CD4-positive, alpha-beta T cell treated with Interleukin-6 at 100 ng/mL for 8 hours (primary cell): ENCODE data around the gene ACTR10.

ENCODE experiments used
- DNase-seq: peaks from one replicate; pipeline ENCODE4 v3.0.0-alpha.2; 2020; ENCODE audit warnings: mixed read lengths, low spot score

ACTR10 gene

DNA sequence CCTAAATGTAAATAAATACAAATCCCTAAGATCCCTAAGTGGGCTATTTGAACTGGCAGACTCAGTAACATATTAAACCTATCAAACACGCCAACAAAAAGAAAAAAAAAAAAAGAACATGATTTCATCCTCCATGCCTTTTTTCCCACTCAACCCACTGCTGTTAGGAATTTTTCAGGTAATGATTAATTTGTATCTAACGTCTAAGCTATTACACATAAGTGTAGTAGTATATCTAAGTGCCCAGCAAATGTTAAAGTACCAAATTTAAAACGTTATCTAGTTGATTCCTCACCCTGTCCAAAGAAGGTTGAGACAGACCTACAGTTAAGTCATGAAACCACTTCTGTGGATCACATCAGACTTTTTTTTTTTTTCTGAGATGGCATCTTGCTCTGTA, 82.0 kb downstream of the ACTR10 start:
- DNase-seq, result no peak

DNA sequence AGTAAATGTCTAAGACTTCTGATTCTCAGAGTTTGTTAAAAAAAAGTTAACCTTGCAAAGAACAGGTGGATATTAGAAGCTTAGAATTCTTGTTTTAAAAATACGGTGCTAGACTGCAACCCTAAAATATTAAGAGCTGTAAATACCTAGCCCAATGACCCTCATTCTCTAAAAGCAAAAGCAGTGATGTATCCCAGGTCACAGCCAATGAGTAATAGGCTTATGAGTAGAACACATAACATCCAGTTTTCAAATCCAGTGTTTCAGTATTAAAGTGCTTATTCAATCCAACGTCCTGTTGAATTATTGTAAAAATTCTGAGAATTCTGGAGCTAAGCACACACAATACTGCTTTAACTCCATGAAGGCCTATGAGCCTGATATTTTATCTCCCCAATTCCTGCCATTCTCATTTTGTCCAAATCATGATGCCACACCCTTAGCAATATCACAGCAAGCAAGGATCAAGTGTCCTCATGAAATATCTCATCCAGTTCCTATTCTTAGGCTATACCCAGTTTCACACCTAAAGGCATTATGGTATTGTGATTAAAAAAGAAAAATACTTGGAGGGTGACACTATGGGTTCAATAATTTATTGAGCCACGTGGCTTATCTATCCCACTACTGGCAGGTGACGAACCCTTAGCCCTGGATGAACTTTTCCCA, 83.1 kb downstream of the ACTR10 start:
- no peak for DNase-seq

DNA sequence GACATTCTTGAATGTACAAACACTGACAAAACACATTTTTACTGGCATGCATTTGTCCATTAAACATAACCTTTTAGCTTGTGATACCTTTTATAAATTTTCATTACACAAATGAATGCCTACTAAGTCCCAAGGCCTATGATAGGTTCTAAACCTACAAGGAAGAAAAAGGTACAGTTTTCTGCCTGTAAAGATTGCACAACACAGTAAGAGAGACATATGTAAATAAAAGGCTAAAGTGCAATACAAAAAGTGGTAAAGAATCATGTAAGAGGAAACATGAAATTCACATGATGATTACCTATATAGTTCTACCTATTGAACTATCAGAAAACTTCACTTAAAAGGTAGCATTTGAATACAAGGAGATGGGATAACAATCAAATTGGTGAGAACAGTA, 83.8 kb downstream of the ACTR10 start:
- no peak for DNase-seq

DNA sequence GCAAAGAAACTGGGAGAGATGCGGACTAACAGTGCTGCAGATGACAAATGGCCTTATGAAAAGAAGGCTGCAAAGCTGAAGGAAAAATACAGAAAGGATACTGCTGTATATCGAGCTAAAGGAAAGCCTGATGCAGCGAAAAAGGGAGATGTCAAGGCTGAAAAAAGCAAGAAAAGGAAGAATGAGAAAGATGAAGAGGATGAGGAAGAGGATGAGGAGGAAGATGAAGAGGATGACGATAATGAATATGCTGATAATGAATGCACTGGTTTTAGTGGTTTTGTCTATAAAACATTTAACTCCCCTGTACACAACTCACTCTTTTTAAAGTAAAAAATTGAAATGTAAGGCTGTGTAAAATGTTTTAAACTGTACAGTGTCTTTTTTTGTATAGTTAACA, 85.2 kb downstream of the ACTR10 start:
- no peak for DNase-seq
